HCT116 (cell line): ENCODE results near the gene TMEM63A. TPM values are rescaled to one million over a fixed set of nuclear protein-coding genes. Genes with fewer than 3 reads are reported as not detected.

ENCODE experiments used
- ATAC-seq: fragments of 200-7000 bp; cut with Tn5 transposase; 2 replicates; pipeline ENCODE4 v1.9.1; 2020; ENCODE audit warnings: mild to moderate bottlenecking, moderate library complexity
- BruUV-seq: library from RNA; stranded (reverse); fragments of 400-500 nt; replicated peaks from 2 replicates; lab custom pipeline; 2021; lab: Mats Ljungman, UMichigan
- CTCF ChIA-PET: fragments of 300-600 bp; sonication (Branson Sonifier 250); formaldehyde crosslinking; loops from one replicate; lab custom pipeline; 2021; ENCODE audit warnings: antibody characterized with exemption; lab: Charles Lee
- POLR2A ChIA-PET: fragments of 300-600, 350-600 bp; sonication (Branson Sonifier 250); formaldehyde crosslinking; loops from one replicate; lab custom pipeline; 2021; ENCODE audit warnings: antibody characterized with exemption; lab: Charles Lee
- RAD21 ChIA-PET, 2 experiments: fragments of 300-600 bp; sonication (Branson Sonifier 250); formaldehyde crosslinking; loops; one replicate each; lab custom pipeline; 2023; ENCODE audit warnings: low total read pairs in 2 of 2; ENCODE audit not compliant: uncharacterized antibody in 2 of 2, unreplicated experiment in 2 of 2, low non-redundant PET in 1 of 2; lab: Charles Lee
- DNase-seq: peaks from one replicate; pipeline ENCODE4 v3.0.0-alpha.2; 2010; ENCODE audit warnings: low read depth, low spot score
- H2AFZ ChIP-seq: fragments of 200-600 bp; shearing (Covaris generic), sonication (generic); 2 replicates; pipeline ENCODE4 v1.6.1; 2017; ENCODE audit warnings: low read depth, mixed run types, mixed read lengths, antibody characterized with exemption, low read length; ENCODE audit not compliant: poor library complexity, severe bottlenecking
- H3K27ac ChIP-seq: 2 replicates; pipeline ENCODE4 v1.5.1; 2012; ENCODE audit warnings: low read depth, low read length
- H3K27me3 ChIP-seq: fragments of 200-600 bp; sonication (generic); 2 replicates; pipeline ENCODE4 v1.6.1; 2016; ENCODE audit warnings: mixed run types, low read length, mixed read lengths; ENCODE audit not compliant: insufficient read depth
- H3K36me3 ChIP-seq, 2 experiments: fragments of 200-500 bp in 1 of 2; fragments of 200-600 bp in 1 of 2; sonication (Bioruptor generic) in 1 of 2; sonication (generic) in 1 of 2; 2 replicates each; pipeline versions ENCODE4 v1.5.1 to v1.6.1; 2014 to 2016; ENCODE audit warnings: low read length in 2 of 2, inconsistent platforms in 1 of 2, mixed read lengths in 1 of 2, mixed run types in 1 of 2; ENCODE audit not compliant: insufficient read depth in 2 of 2, control insufficient read depth in 1 of 2
- H3K4me1 ChIP-seq, 2 experiments: fragments of 200-600 bp in 1 of 2; sonication (generic) in 1 of 2; 2 replicates each; pipeline versions ENCODE4 v1.5.1 to v1.6.1; 2012 to 2017; ENCODE audit warnings: low read length in 2 of 2, inconsistent platforms in 1 of 2, mild to moderate bottlenecking in 1 of 2, mixed read lengths in 1 of 2, mixed run types in 1 of 2, moderate library complexity in 1 of 2; ENCODE audit not compliant: insufficient read depth in 2 of 2, control insufficient read depth in 1 of 2
- H3K4me2 ChIP-seq: fragments of 200-600 bp; sonication (generic); 2 replicates; pipeline ENCODE4 v1.6.1; 2017; ENCODE audit warnings: mixed run types, low read length, mixed read lengths
- H3K4me3 ChIP-seq, 2 experiments: fragments of 200-600 bp in 1 of 2; sonication (generic) in 1 of 2; replicated peaks in 1 of 2; 2 replicates each; pipeline ENCODE4 v1.5.1; 2011 to 2016; ENCODE audit warnings: low read length in 2 of 2, control low read depth in 1 of 2, low read depth in 1 of 2, mild to moderate bottlenecking in 1 of 2, mixed read lengths in 1 of 2, mixed run types in 1 of 2
- H3K79me2 ChIP-seq: fragments of 200-600 bp; sonication (generic); 2 replicates; pipeline ENCODE4 v1.6.1; 2017; ENCODE audit warnings: mild to moderate bottlenecking, mixed run types, low read length, moderate library complexity, mixed read lengths; ENCODE audit not compliant: insufficient read depth
- H3K9ac ChIP-seq: fragments of 200-600 bp; sonication (generic); 2 replicates; pipeline ENCODE4 v1.6.1; 2016; ENCODE audit warnings: low read length, mixed read lengths
- H3K9me2 ChIP-seq: fragments of 200-600 bp; sonication (generic), shearing (Covaris generic); 2 replicates; pipeline ENCODE4 v1.6.1; 2017; ENCODE audit warnings: mixed run types, mild to moderate bottlenecking, moderate library complexity; ENCODE audit not compliant: insufficient read depth
- H3K9me3 ChIP-seq, 2 experiments: fragments of 200-500 bp in 1 of 2; fragments of 200-600 bp in 1 of 2; sonication (Bioruptor generic) in 1 of 2; sonication (generic) in 1 of 2; 2 replicates each; pipeline ENCODE4 v1.6.1; 2014 to 2017; ENCODE audit warnings: low read length in 2 of 2, mixed read lengths in 2 of 2, inconsistent platforms in 1 of 2, low read depth in 1 of 2, mild to moderate bottlenecking in 1 of 2, mixed run types in 1 of 2, moderate library complexity in 1 of 2; ENCODE audit not compliant: control insufficient read depth in 1 of 2, insufficient read depth in 1 of 2
- H4K20me1 ChIP-seq: fragments of 200-600 bp; sonication (generic), shearing (Covaris generic); 2 replicates; pipeline ENCODE4 v1.6.1; 2017; ENCODE audit warnings: mixed run types, mild to moderate bottlenecking, moderate library complexity; ENCODE audit not compliant: insufficient read depth
- CBX3 ChIP-seq: IDR thresholded peaks from 2 replicates; pipeline ENCODE4 v1.6.1; 2012; ENCODE audit warnings: low read depth
- CEBPB ChIP-seq: IDR thresholded peaks from 2 replicates; pipeline ENCODE4 v1.6.1; 2012; ENCODE audit warnings: low read depth
- CTCF ChIP-seq, 3 experiments: fragments of 200-600 bp in 1 of 3; sonication (generic) in 1 of 3; IDR thresholded peaks in 2 of 3; conservative IDR thresholded peaks in 1 of 3; 2 replicates each; pipeline ENCODE4 v1.5.1; 2012 to 2017; ENCODE audit warnings: low read depth in 2 of 3, low read length in 2 of 3, antibody characterized with exemption in 1 of 3, borderline replicate concordance in 1 of 3, control low read depth in 1 of 3, mild to moderate bottlenecking in 1 of 3, mixed read lengths in 1 of 3, mixed run types in 1 of 3, moderate library complexity in 1 of 3; ENCODE audit not compliant: insufficient read depth in 1 of 3
- EGR1 ChIP-seq: IDR thresholded peaks from 2 replicates; pipeline ENCODE4 v1.6.1; 2012; ENCODE audit warnings: low read depth
- EZH2 ChIP-seq: fragments of 200-600 bp; sonication (generic); IDR thresholded peaks from 2 replicates; pipeline ENCODE4 v1.6.1; 2017; ENCODE audit warnings: antibody characterized with exemption, mixed run types
- JUND ChIP-seq: IDR thresholded peaks from 2 replicates; pipeline ENCODE4 v1.6.1; 2012
- POLR2A ChIP-seq: IDR thresholded peaks from 2 replicates; pipeline ENCODE4 v1.7.0; 2011; ENCODE audit warnings: borderline replicate concordance; ENCODE audit not compliant: insufficient read depth, insufficient read length; ENCODE audit errors: extremely low read depth
- POLR2AphosphoS5 ChIP-seq: IDR thresholded peaks from 2 replicates; pipeline ENCODE4 v1.6.1; 2011; ENCODE audit warnings: mild to moderate bottlenecking, low read depth, low read length, moderate library complexity
- RAD21 ChIP-seq: IDR thresholded peaks from 2 replicates; pipeline ENCODE4 v1.6.1; 2012; ENCODE audit warnings: low read depth, mild to moderate bottlenecking
- REST ChIP-seq: IDR thresholded peaks from 2 replicates; pipeline ENCODE4 v1.6.1; 2012; ENCODE audit warnings: low read depth
- SIN3A ChIP-seq: IDR thresholded peaks from 2 replicates; pipeline ENCODE4 v1.6.1; 2012; ENCODE audit warnings: low read depth
- SP1 ChIP-seq: IDR thresholded peaks from 2 replicates; pipeline ENCODE4 v1.6.1; 2012; ENCODE audit warnings: low read depth
- SRF ChIP-seq: IDR thresholded peaks from 2 replicates; pipeline ENCODE4 v1.6.1; 2012; ENCODE audit warnings: low read depth
- YY1 ChIP-seq: IDR thresholded peaks from 2 replicates; pipeline ENCODE4 v1.6.1; 2011; ENCODE audit warnings: low read length, low read depth, moderate library complexity, mild to moderate bottlenecking; ENCODE audit not compliant: insufficient replicate concordance; ENCODE audit errors: extremely low read depth
- ZFX ChIP-seq: fragments of 450-650 bp; IDR thresholded peaks from 2 replicates; pipeline ENCODE4 v1.6.1; 2017
- ZNF274 ChIP-seq: fragments of 200-500 bp; sonication (Bioruptor generic); IDR thresholded peaks from 2 replicates; pipeline ENCODE4 v1.6.1; 2014; ENCODE audit warnings: mild to moderate bottlenecking, low read depth, low read length, inconsistent platforms
- intact Hi-C: fragments of 100-400 bp; cut with micrococcal nuclease; formaldehyde crosslinking; loops from 2 replicates; pipeline ENCODE4 v1.10.0; 2022
- total RNA-seq: library from RNA; stranded (reverse); gene quantifications from one replicate; pipeline ENCODE4 v1.2.1, GENCODE V29; 2021; ENCODE audit not compliant: unreplicated experiment
- TF ChIP-seq, protein P1 (sequence below): IDR thresholded peaks from 2 replicates; pipeline ENCODE4 v1.6.1; 2012

Gene TMEM63A
- total RNA-seq, 1 experiment from 2014 or later, result 24.4 TPM

- POLR2A ChIA-PET, result interaction anchor here (1.3 kb wide), 1 partner anchor 15 kb away, joined by 3 read pairs; the partner anchor contains the start of gene PYCR2
- TF ChIP-seq, protein P1, sequence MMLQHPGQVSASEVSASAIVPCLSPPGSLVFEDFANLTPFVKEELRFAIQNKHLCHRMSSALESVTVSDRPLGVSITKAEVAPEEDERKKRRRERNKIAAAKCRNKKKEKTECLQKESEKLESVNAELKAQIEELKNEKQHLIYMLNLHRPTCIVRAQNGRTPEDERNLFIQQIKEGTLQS, result no peak
- TF ChIP-seq POLR2A, result no peak
- TF ChIP-seq CTCF (IDR thresholded peaks at IDR 0.05 in 2 of 3, conservative IDR thresholded peaks at IDR 0.05 in 1 of 3; ENCODE audit: borderline replicate concordance in 1 of 3, insufficient read depth in 1 of 3, low read depth in 2 of 3, low read length in 2 of 3), result no peak
- TF ChIP-seq ZNF274, result no peak
- no peak for TF ChIP-seq RAD21
- no peak for TF ChIP-seq YY1
- no peak for TF ChIP-seq POLR2AphosphoS5
- TF ChIP-seq CEBPB, result no peak
- TF ChIP-seq JUND, result no peak
- no peak for TF ChIP-seq REST
- TF ChIP-seq EGR1, result no peak
- TF ChIP-seq SIN3A, result no peak
- TF ChIP-seq EZH2, result no peak
- no peak for TF ChIP-seq SP1
- no peak for TF ChIP-seq SRF
- no peak for TF ChIP-seq CBX3
- no peak for TF ChIP-seq ZFX
- CTCF ChIA-PET, result interaction anchor here (0.6 to 1.2 kb wide), 2 partner anchors 28 to 34 kb away, joined by 3 to 4 read pairs; no protein-coding TSS in a partner anchor
- H3K9me3 ChIP-seq, result no peaks in the 10 kb centered on the region
- no peaks in the 10 kb centered on the region for H3K9me2 ChIP-seq
- no peaks in the 10 kb centered on the region for H4K20me1 ChIP-seq
- DNase-seq (no peak), ATAC-seq (no peak)
- no TSS peak for BruUV-seq
- H3K4me3 ChIP-seq, result no peak overlapping the region
- H3K4me2 ChIP-seq, result no peak overlapping the region
- H3K9ac ChIP-seq, result no peak overlapping the region
- intact Hi-C loops, result no loop called here
- no peaks in the 10 kb centered on the region for H3K36me3 ChIP-seq
- RAD21 ChIA-PET, result no interaction called here
- no peak overlapping the region for H2AFZ ChIP-seq
- no peaks in the 10 kb centered on the region for H3K79me2 ChIP-seq
- H3K4me1 ChIP-seq, result peaks cover 0 to 11% of the 10 kb centered on the region in 2 experiments; a peak in 3 of 4 replicates
- no peaks in the 10 kb centered on the region for H3K27me3 ChIP-seq
- no peak overlapping the region for H3K27ac ChIP-seq
Measured at GRCh38 chr1:225909477-225909876, 27.3 kb upstream of the TMEM63A start.
